ENCODE data around the gene PARP12.

- TF ChIP-seq TAF1 (IDR thresholded peaks at IDR 0.05; ENCODE audit: borderline replicate concordance, insufficient read depth, low read length) (no peak), SIN3A (IDR thresholded peaks at IDR 0.05; ENCODE audit: borderline replicate concordance, insufficient read depth, low read length) (no peak), REST (IDR thresholded peaks at IDR 0.05; ENCODE audit: insufficient read depth in 1 of 2, low read depth in 2 of 2, low read length in 2 of 2) (no peak)
These were observed 77.9 kb downstream of the PARP12 start for GRCh38 chr7:139984642-139985539.

Measured in PFSK-1 (cell line).